ENCODE results near the gene EIF4E.
A peak's percentile ranks its signal among the peaks of the same experiment; 100 is the strongest.
"Not testable (repeated sequence)": the region's sequence is repeated elsewhere in the genome, so short reads cannot be mapped to it uniquely, and the experiment has no call there.

Gene EIF4E

GRCh38 chr4:98928505-98929340, at the start of gene EIF4E:
Gene EIF4E (minus strand): TSS chr4:98929133. CDS start chr4:98929112, 21 bp downstream.
- DNase-seq: peak; percentile 94

- DNase-seq: no peak
These were observed 48.6 kb upstream of the EIF4E start for GRCh38 chr4:98977557-98977956.

GRCh38 chr4:98976716-98977115, 47.8 kb upstream of the EIF4E start:
- no peak for DNase-seq

GRCh38 chr4:98969878-98970785, 41.2 kb upstream of the EIF4E start:
- no peak for DNase-seq

- DNase-seq: no peak
These were observed 38.9 kb upstream of the EIF4E start for GRCh38 chr4:98967786-98968329.

- no peak for DNase-seq
These were observed 38.0 kb upstream of the EIF4E start for GRCh38 chr4:98966926-98967325.

GRCh38 chr4:98963538-98964433, 34.9 kb upstream of the EIF4E start:
- DNase-seq: no peak

GRCh38 chr4:98961770-98962169, 32.8 kb upstream of the EIF4E start:
- DNase-seq: no peak

- DNase-seq: no peak
These were observed 30.5 kb upstream of the EIF4E start for GRCh38 chr4:98959411-98959810.

GRCh38 chr4:98958065-98958464, 29.1 kb upstream of the EIF4E start:
- no peak for DNase-seq

GRCh38 chr4:98955229-98955628, 26.3 kb upstream of the EIF4E start:
- DNase-seq: no peak

- DNase-seq: no peak
These were observed 22.8 kb upstream of the EIF4E start for GRCh38 chr4:98951710-98952109.

- DNase-seq: no peak
These were observed 22.0 kb upstream of the EIF4E start for GRCh38 chr4:98950925-98951324.

- DNase-seq: no peak
These were observed 17.4 kb upstream of the EIF4E start for GRCh38 chr4:98946359-98946758.

- no peak for DNase-seq
These were observed 16.4 kb upstream of the EIF4E start for GRCh38 chr4:98945297-98945850.

- DNase-seq: no peak
These were observed 11.0 kb upstream of the EIF4E start for GRCh38 chr4:98939892-98940298.

- no peak for DNase-seq
These were observed 10.5 kb upstream of the EIF4E start for GRCh38 chr4:98939438-98939837.

- DNase-seq: no peak
These were observed 9.2 kb upstream of the EIF4E start for GRCh38 chr4:98937986-98938720.

GRCh38 chr4:98935633-98936032, 6.7 kb upstream of the EIF4E start:
- no peak for DNase-seq

- DNase-seq: not testable (repeated sequence)
These were observed 5.9 kb upstream of the EIF4E start for GRCh38 chr4:98934851-98935250.

- no peak for DNase-seq
These were observed 3.6 kb upstream of the EIF4E start for GRCh38 chr4:98932539-98932938.

Measured in stimulated activated CD4-positive, alpha-beta T cell treated with anti-CD3 and anti-CD28 coated beads, Interleukin-4, amount 100 ng/mL, for 1 hour (primary cell).